OCI-LY7 (cell line): Measurements from ENCODE around the gene MRPL49. TPM values are rescaled to one million over a fixed set of nuclear protein-coding genes. Genes with fewer than 3 reads are reported as not detected.

Source experiments
- BruUV-seq: library from RNA; stranded (reverse); fragments of 400-500 nt; replicated peaks from 2 replicates; lab custom pipeline; 2021; lab: Mats Ljungman, UMichigan
- CTCF ChIA-PET: fragments of 300-600 bp; sonication (Branson Sonifier 250); formaldehyde crosslinking; loops from one replicate; lab custom pipeline; 2022; ENCODE audit warnings: antibody characterized with exemption; ENCODE audit not compliant: unreplicated experiment; lab: Charles Lee
- POLR2A ChIA-PET: fragments of 300-600 bp; sonication (Branson Sonifier 250); formaldehyde crosslinking; loops from one replicate; lab custom pipeline; 2022; ENCODE audit warnings: antibody characterized with exemption; lab: Charles Lee
- DNase-seq: peaks from one replicate; pipeline ENCODE4 v3.0.0-alpha.2; 2015; ENCODE audit warnings: low spot score
- H2AFZ ChIP-seq: fragments of 200-600 bp; sonication (generic), shearing (Covaris generic); 2 replicates; pipeline ENCODE4 v1.6.1; 2014; ENCODE audit warnings: mild to moderate bottlenecking, antibody characterized with exemption, low read length, moderate library complexity
- H3K27ac ChIP-seq: fragments of 200-600 bp; sonication (generic); 2 replicates; pipeline ENCODE4 v1.5.1; 2014; ENCODE audit warnings: mixed run types, low read depth, mild to moderate bottlenecking, moderate library complexity, low read length, inconsistent platforms; ENCODE audit not compliant: poor library complexity, severe bottlenecking
- H3K36me3 ChIP-seq: fragments of 200-600 bp; sonication (generic); 2 replicates; pipeline ENCODE4 v1.6.1; 2014; ENCODE audit warnings: mild to moderate bottlenecking, antibody characterized with exemption, low read length, moderate library complexity, mixed read lengths; ENCODE audit not compliant: insufficient read depth
- H3K4me1 ChIP-seq: fragments of 200-600 bp; sonication (generic); 2 replicates; pipeline ENCODE4 v1.5.1; 2014; ENCODE audit warnings: mild to moderate bottlenecking, low read length; ENCODE audit not compliant: insufficient read depth, poor library complexity, severe bottlenecking
- H3K4me2 ChIP-seq: fragments of 200-600 bp; sonication (generic); 2 replicates; pipeline ENCODE4 v1.6.1; 2014; ENCODE audit warnings: mild to moderate bottlenecking, low read length
- H3K4me3 ChIP-seq: fragments of 200-600 bp; sonication (generic); 2 replicates; pipeline ENCODE4 v1.5.1; 2014; ENCODE audit warnings: mild to moderate bottlenecking, low read depth, low read length; ENCODE audit not compliant: poor library complexity, severe bottlenecking
- H3K79me2 ChIP-seq: fragments of 200-600 bp; sonication (generic); 2 replicates; pipeline ENCODE4 v1.6.1; 2016; ENCODE audit warnings: low read depth, mild to moderate bottlenecking, low read length, moderate library complexity, mixed read lengths; ENCODE audit not compliant: insufficient read depth
- H3K9me2 ChIP-seq: fragments of 200-600 bp; sonication (generic); 2 replicates; pipeline ENCODE4 v1.6.1; 2016; ENCODE audit warnings: mild to moderate bottlenecking, low read length, mixed read lengths; ENCODE audit not compliant: insufficient read depth
- H3K9me3 ChIP-seq: fragments of 200-600 bp; sonication (generic); 2 replicates; pipeline ENCODE4 v1.6.1; 2014; ENCODE audit warnings: mild to moderate bottlenecking, mixed run types, low read length, mixed read lengths
- H4K20me1 ChIP-seq: fragments of 200-600 bp; sonication (generic); 2 replicates; pipeline ENCODE4 v1.6.1; 2014; ENCODE audit warnings: mild to moderate bottlenecking, antibody characterized with exemption, low read length, moderate library complexity, mixed read lengths; ENCODE audit not compliant: insufficient read depth
- CTCF ChIP-seq: fragments of 200-600 bp; sonication (generic); conservative IDR thresholded peaks from 2 replicates; pipeline ENCODE4 v1.5.1; 2014; ENCODE audit warnings: mild to moderate bottlenecking, antibody characterized with exemption, low read length, moderate library complexity, mixed read lengths
- EZH2phosphoT487 ChIP-seq: fragments of 200-600 bp; sonication (generic); IDR thresholded peaks from 2 replicates; pipeline ENCODE4 v1.6.1; 2018; ENCODE audit warnings: low read depth, borderline replicate concordance, mild to moderate bottlenecking, mixed run types, antibody characterized with exemption, low read length, moderate library complexity, mixed read lengths
- intact Hi-C: fragments of 100-400 bp; cut with micrococcal nuclease; formaldehyde crosslinking; loops from one replicate; pipeline ENCODE4 v1.10.0; 2022; ENCODE audit not compliant: unreplicated experiment
- total RNA-seq, 2 experiments: library from RNA; depleted of rRNA in 1 of 2; stranded (reverse); fragments of >200 nt in 1 of 2; shearing (Covaris generic) in 1 of 2; gene quantifications; 2 replicates each; pipeline ENCODE4 v1.2.3, GENCODE V29; 2014 to 2022

The MRPL49 gene
- total RNA-seq, 2 experiments from 2014 or later = 65.2 to 81.6 TPM

GRCh38 chr11:65131895-65132237 is 9.7 kb downstream of the MRPL49 start:
- H4K20me1 ChIP-seq = no peaks in the 10 kb centered on the region
- DNase-seq = no peak
- H3K4me2 ChIP-seq = peak overlapping the region; percentile 99
- peak overlapping the region; percentile 98 for H3K4me3 ChIP-seq
- peak overlapping the region; percentile 98 for H3K27ac ChIP-seq
- H3K4me1 ChIP-seq = peaks cover 59% of the 10 kb centered on the region
- CTCF ChIA-PET = interaction anchor here (0.9 kb wide), 1 partner anchor 283 kb away, joined by 5 read pairs; no protein-coding TSS in a partner anchor
- peaks cover 71% of the 10 kb centered on the region for H3K36me3 ChIP-seq
- no peak for TF ChIP-seq EZH2phosphoT487
- no peak for TF ChIP-seq CTCF
- no peak overlapping the region for H2AFZ ChIP-seq
- no peaks in the 10 kb centered on the region for H3K9me3 ChIP-seq
- intact Hi-C loops = loop anchor here (1.0 to 5.0 kb wide), 5 partner anchors 10 to 280 kb away; partner anchors contain the start of genes CAPN1, FAU, MRPL49 and ZNHIT2
- BruUV-seq = no TSS peak
- POLR2A ChIA-PET = interaction anchor here (0.6 to 6.1 kb wide), 10 partner anchors 10 to 63 kb away, joined by 3 to 47 read pairs (median 5); partner anchors contain the start of genes CAPN1, FAU, MRPL49 and TM7SF2
- H3K79me2 ChIP-seq = peaks cover 56% of the 10 kb centered on the region
- no peaks in the 10 kb centered on the region for H3K9me2 ChIP-seq

DNA sequence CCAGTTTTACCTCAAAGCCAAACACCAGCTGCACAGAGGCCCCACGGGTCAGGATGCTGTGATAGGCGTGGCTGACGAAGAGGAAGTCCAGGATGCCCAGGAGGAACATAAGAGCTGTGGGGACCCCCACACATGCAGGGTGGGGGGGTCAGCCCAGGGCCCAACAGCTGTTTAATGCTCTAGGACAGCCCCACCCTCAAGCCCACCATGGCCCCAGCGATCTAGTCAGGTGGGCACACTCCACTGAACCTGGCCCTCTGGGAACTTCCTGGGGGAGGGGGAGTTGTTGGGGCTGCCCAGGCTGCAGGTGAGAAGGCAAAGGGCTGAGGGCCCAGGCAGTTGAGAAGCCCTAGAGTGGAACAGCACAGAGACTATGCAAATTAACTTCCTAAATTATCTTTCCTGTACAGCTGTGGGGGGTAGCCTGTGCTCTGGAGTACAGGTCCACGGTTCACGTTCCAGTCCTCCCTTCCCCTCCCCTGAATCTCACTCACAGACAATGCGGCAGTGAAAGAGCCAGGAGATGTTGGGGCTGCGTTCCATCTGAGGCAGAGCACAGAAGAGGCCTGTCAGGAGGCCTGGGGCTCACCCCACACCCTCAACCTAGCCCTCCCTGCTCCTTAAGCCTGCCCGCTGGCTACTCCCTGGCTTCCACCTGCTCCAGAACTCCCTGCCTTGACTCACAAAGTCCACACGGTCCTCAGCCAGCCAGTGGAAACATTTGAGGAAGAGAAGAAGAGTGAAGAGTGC is 10.3 kb downstream of the MRPL49 start:
- Histone ChIP-seq H3K79me2 (peaks cover 56% of the 10 kb centered on the region), H3K27ac (peak overlapping the region; percentile 98), H3K9me2 (no peaks in the 10 kb centered on the region), H3K36me3 (peaks cover 66% of the 10 kb centered on the region), H3K4me2 (peak overlapping the region; percentile 99), H2AFZ (no peak overlapping the region), H3K9me3 (no peaks in the 10 kb centered on the region), H3K4me3 (peak overlapping the region; percentile 98), H3K4me1 (peaks cover 56% of the 10 kb centered on the region), H4K20me1 (no peaks in the 10 kb centered on the region)
- BruUV-seq = no TSS peak
- ChIA-PET CTCF (interaction anchor here (0.9 kb wide), 1 partner anchor 283 kb away, joined by 5 read pairs; no protein-coding TSS in a partner anchor), POLR2A (interaction anchor here (0.6 to 6.1 kb wide), 10 partner anchors 11 to 62 kb away, joined by 3 to 47 read pairs (median 5); partner anchors contain the start of genes CAPN1, FAU, MRPL49 and TM7SF2)
- DNase-seq = peak; percentile 98
- intact Hi-C loops = loop anchor here (1.0 to 5.0 kb wide), 5 partner anchors 10 to 280 kb away; partner anchors contain the start of genes CAPN1, FAU, MRPL49 and ZNHIT2
- TF ChIP-seq EZH2phosphoT487 = no peak
- TF ChIP-seq CTCF = no peak
